Measurements from ENCODE around the gene OPHN1.

GRCh38 chrX:68261060-68261672 lies 172.1 kb downstream of the OPHN1 start:
- no peak for TF ChIP-seq POLR2A (IDR thresholded peaks at IDR 0.05)
- TF ChIP-seq, protein P1, sequence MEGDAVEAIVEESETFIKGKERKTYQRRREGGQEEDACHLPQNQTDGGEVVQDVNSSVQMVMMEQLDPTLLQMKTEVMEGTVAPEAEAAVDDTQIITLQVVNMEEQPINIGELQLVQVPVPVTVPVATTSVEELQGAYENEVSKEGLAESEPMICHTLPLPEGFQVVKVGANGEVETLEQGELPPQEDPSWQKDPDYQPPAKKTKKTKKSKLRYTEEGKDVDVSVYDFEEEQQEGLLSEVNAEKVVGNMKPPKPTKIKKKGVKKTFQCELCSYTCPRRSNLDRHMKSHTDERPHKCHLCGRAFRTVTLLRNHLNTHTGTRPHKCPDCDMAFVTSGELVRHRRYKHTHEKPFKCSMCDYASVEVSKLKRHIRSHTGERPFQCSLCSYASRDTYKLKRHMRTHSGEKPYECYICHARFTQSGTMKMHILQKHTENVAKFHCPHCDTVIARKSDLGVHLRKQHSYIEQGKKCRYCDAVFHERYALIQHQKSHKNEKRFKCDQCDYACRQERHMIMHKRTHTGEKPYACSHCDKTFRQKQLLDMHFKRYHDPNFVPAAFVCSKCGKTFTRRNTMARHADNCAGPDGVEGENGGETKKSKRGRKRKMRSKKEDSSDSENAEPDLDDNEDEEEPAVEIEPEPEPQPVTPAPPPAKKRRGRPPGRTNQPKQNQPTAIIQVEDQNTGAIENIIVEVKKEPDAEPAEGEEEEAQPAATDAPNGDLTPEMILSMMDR (IDR thresholded peaks at IDR 0.05): no peak

All from adrenal gland (tissue), 5 donors.